Adrenal gland (tissue), 5 donors: ENCODE data around the gene DNASE1L3.
"Not testable (repeated sequence)": the region's sequence is repeated elsewhere in the genome, so short reads cannot be mapped to it uniquely, and the experiment has no call there.

ENCODE experiments used
- POLR2A ChIP-seq, 2 donors: fragments of 450-650 bp; IDR thresholded peaks; one replicate each; pipeline ENCODE4 v1.6.1; 2017; ENCODE audit warnings: antibody characterized with exemption in 2 of 2, mild to moderate bottlenecking in 2 of 2, moderate library complexity in 1 of 2
- TF ChIP-seq, protein P1 (sequence below), 6 experiments: fragments of 450-650 bp in 4 of 6; fragments of 200-600 bp in 2 of 6; sonication (generic) in 1 of 6; IDR thresholded peaks; 1 replicate in 5 of 6; 2 replicates in 1 of 6; pipeline versions ENCODE4 v1.5.1 to v1.8.0; 2016 to 2021; ENCODE audit warnings: antibody characterized with exemption in 6 of 6, mild to moderate bottlenecking in 2 of 6, moderate library complexity in 1 of 6
- donor health status: DM: no; HTN: no; CAD: no.

GRCh38 chr3:58201451-58201850 is 9.3 kb downstream of the DNASE1L3 start:
- TF ChIP-seq, protein P1, sequence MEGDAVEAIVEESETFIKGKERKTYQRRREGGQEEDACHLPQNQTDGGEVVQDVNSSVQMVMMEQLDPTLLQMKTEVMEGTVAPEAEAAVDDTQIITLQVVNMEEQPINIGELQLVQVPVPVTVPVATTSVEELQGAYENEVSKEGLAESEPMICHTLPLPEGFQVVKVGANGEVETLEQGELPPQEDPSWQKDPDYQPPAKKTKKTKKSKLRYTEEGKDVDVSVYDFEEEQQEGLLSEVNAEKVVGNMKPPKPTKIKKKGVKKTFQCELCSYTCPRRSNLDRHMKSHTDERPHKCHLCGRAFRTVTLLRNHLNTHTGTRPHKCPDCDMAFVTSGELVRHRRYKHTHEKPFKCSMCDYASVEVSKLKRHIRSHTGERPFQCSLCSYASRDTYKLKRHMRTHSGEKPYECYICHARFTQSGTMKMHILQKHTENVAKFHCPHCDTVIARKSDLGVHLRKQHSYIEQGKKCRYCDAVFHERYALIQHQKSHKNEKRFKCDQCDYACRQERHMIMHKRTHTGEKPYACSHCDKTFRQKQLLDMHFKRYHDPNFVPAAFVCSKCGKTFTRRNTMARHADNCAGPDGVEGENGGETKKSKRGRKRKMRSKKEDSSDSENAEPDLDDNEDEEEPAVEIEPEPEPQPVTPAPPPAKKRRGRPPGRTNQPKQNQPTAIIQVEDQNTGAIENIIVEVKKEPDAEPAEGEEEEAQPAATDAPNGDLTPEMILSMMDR (IDR thresholded peaks at IDR 0.05): not testable (repeated sequence)
- not testable (repeated sequence) for TF ChIP-seq POLR2A (IDR thresholded peaks at IDR 0.05)
